Heart left ventricle (tissue), 16 donors: ENCODE data around the gene ANXA4. TPM values are rescaled to one million over a fixed set of nuclear protein-coding genes. Genes with fewer than 3 reads are reported as not detected.
"Not testable (repeated sequence)": the region's sequence is repeated elsewhere in the genome, so short reads cannot be mapped to it uniquely, and the experiment has no call there.

Experiments
- ATAC-seq, 4 donors: fragments of 200-7000 bp; cut with Tn5 transposase; one replicate each; pipeline ENCODE4 v1.9.1; 2020 to 2022; ENCODE audit warnings: moderate library complexity in 4 of 4, mild to moderate bottlenecking in 3 of 4, moderate number of reproducible peaks in 1 of 4
- DNase-seq, 5 donors: peaks; one replicate each; pipeline ENCODE4 v3.0.0-alpha.2; 2020
- H3K27ac ChIP-seq, 12 donors: fragments of 200-600 bp; sonication (generic) in 4 of 12; one replicate each; pipeline versions ENCODE4 v1.5.0 to v1.8.0; 2016 to 2022; ENCODE audit warnings: mild to moderate bottlenecking in 2 of 12
- H3K27me3 ChIP-seq, 9 donors: fragments of 200-600 bp; sonication (generic) in 2 of 9; one replicate each; pipeline versions ENCODE4 v1.5.1 to v1.8.0; 2016 to 2022; ENCODE audit warnings: mild to moderate bottlenecking in 3 of 9
- H3K36me3 ChIP-seq, 9 donors: fragments of 200-600 bp; sonication (generic) in 2 of 9; one replicate each; pipeline versions ENCODE4 v1.5.0 to v1.8.0; 2018 to 2022; ENCODE audit warnings: mild to moderate bottlenecking in 2 of 9
- H3K4me1 ChIP-seq, 12 donors: fragments of 200-600 bp; sonication (generic) in 4 of 12; one replicate each; pipeline versions ENCODE4 v1.5.0 to v1.8.0; 2016 to 2022; ENCODE audit warnings: mild to moderate bottlenecking in 3 of 12
- H3K4me3 ChIP-seq, 12 donors: fragments of 200-600 bp; sonication (generic) in 4 of 12; one replicate each; pipeline versions ENCODE4 v1.5.0 to v1.8.0; 2017 to 2022; ENCODE audit warnings: mild to moderate bottlenecking in 9 of 12, moderate library complexity in 4 of 12
- H3K9me3 ChIP-seq, 12 donors: fragments of 200-600 bp; sonication (generic) in 4 of 12; one replicate each; pipeline versions ENCODE4 v1.5.0 to v1.8.0; 2016 to 2022; ENCODE audit warnings: mild to moderate bottlenecking in 1 of 12
- CTCF ChIP-seq, 12 donors: fragments of 200-600 bp; sonication (generic) in 4 of 12; IDR thresholded peaks; one replicate each; pipeline versions ENCODE4 v1.5.0 to v1.8.0; 2018 to 2022; ENCODE audit warnings: antibody characterized with exemption in 12 of 12, mild to moderate bottlenecking in 5 of 12
- POLR2A ChIP-seq, 2 donors: fragments of 450-650 bp; IDR thresholded peaks; one replicate each; pipeline ENCODE4 v1.6.1; 2017; ENCODE audit warnings: antibody characterized with exemption in 2 of 2, mild to moderate bottlenecking in 2 of 2, moderate library complexity in 2 of 2
- WGBS, 4 donors: extraction: QIAGEN DNeasy Blood & Tissue Kit in 2 of 4; methylation state at CpG; one replicate each; pipeline versions ENCODE4 v1.1.5 to v1.1.7; 2013 to 2018; 5-methylcytosine and 5-hydroxymethylcytosine counted together
- intact Hi-C, 10 donors: fragments of 100-400 bp; cut with DNase I; formaldehyde crosslinking; loops; one replicate each; pipeline versions ENCODE4 v1.11.1 to v1.14.2; 2022
- polyA plus RNA-seq, 2 donors: library from polyadenylated mRNA; stranded (reverse); fragments of 200-250 nt; gene quantifications; one replicate each; pipeline ENCODE4 v1.2.3, GENCODE V29; 2013
- total RNA-seq, 9 donors: library from RNA; depleted of rRNA in 2 of 9; stranded (reverse); fragments of >200 nt in 2 of 9; fragmentation: NEBNext Ultra II Directional in 3 of 9; extraction: Animal tissue kit (Norgen Biotek cat#: 25700) in 3 of 9; gene quantifications; one replicate each; pipeline versions ENCODE4 v1.1.0 to v1.2.4, GENCODE V29; 2016 to 2023
- donor health status: ischemic (EF 13 %, LVEDD 7.1; RV severe dilation, severe dysfunction).
- donor health status: healthy with polysubstance abuse.
- donor health status: DM: no; HTN: yes; CAD: no.
- donor health status: DM: no; HTN: no; CAD: no.
- donor health status: ischemic (EF 25% LVEDD 6.9; RV normal size, moderate dysfunction).
- donor health status: ischemic (EF 25% LVEDD 5.7; RV mildly dilated, moderate dysfunction).
- donor health status: healthy.
- donor health status: DM: yes; HTN: yes; CAD: no.
- donor health status: ischemic (EF 35%, LVEDD 5.7; RV mildly dilated, moderate dysfunction).
- donor health status: nonischemic (EF 11% LVEDD 7.7; RV severe dilation, severe dysfunction).
- donor health status: DM: yes; HTN: yes; CAD: no.
- donor health status: PGD.
- donor health status: ischemic (EF 29% LVEDD 5.4; RV normal size, mild dysfunction).
- donor health status: nonischemic (EF 23%, LVEDD 6.1; RV moderate dilation, normal function).

ANXA4 gene
- total and polyA plus RNA-seq, 11 donors: 7.3 to 73.5 (median 18.8) TPM

- TF ChIP-seq CTCF (IDR thresholded peaks at IDR 0.05): no peak
- intact Hi-C loops: no loop called here
- Histone ChIP-seq H3K4me1 (peaks cover 0 to 66% (median 12%) of the 10 kb centered on the region in 12 donors), H3K27me3 (no peaks in the 10 kb centered on the region), H3K36me3 (no peaks in the 10 kb centered on the region), H3K27ac (no peak overlapping the region), H3K9me3 (peaks cover 0 to 9% (median 0%) of the 10 kb centered on the region in 12 donors), H3K4me3 (no peak overlapping the region)
- DNase-seq (no peak), ATAC-seq (peak in 2 of 4 donors; percentile 27 to 47)
These were observed 31.3 kb downstream of the ANXA4 start for GRCh38 chr2:69773206-69773605.

- DNase-seq, H3K9me3 ChIP-seq, H3K27me3 ChIP-seq, intact Hi-C loops, ATAC-seq, H3K36me3 ChIP-seq, H3K4me3 ChIP-seq: not testable (repeated sequence)
- H3K4me1 ChIP-seq: peaks cover 0 to 68% (median 11%) of the 10 kb centered on the region in 12 donors
- peak overlapping the region in 1 of 12 donors; percentile 20 for H3K27ac ChIP-seq
- WGBS, 4 donors: 93 to 96% (median 95%) methylated on average over 13 of the region's 13 CpGs
These were observed 32.5 kb downstream of the ANXA4 start for GRCh38 chr2:69774258-69774983.

GRCh38 chr2:69774984-69775982 lies 33.3 kb downstream of the ANXA4 start:
- Histone ChIP-seq H3K4me3 (peak overlapping the region in 1 of 12 donors; percentile 5), H3K36me3 (no peaks in the 10 kb centered on the region), H3K27me3 (no peaks in the 10 kb centered on the region), H3K9me3 (peaks cover 0 to 9% (median 0%) of the 10 kb centered on the region in 12 donors), H3K27ac (peak overlapping the region in 1 of 12 donors; percentile 20), H3K4me1 (peaks cover 0 to 60% (median 3%) of the 10 kb centered on the region in 12 donors)
- intact Hi-C loops: no loop called here
- DNase-seq: no peak
- TF ChIP-seq CTCF (IDR thresholded peaks at IDR 0.05): no peak
- TF ChIP-seq POLR2A (IDR thresholded peaks at IDR 0.05): no peak
- WGBS, 4 donors: 67 to 79% (median 75%) methylated on average over 7 of the region's 7 CpGs
- ATAC-seq: no peak

- Histone ChIP-seq H3K4me3 (no peak overlapping the region), H3K36me3 (no peaks in the 10 kb centered on the region), H3K4me1 (peaks cover 0 to 43% (median 0%) of the 10 kb centered on the region in 12 donors), H3K27ac (no peak overlapping the region), H3K9me3 (peaks cover 0 to 9% (median 0%) of the 10 kb centered on the region in 12 donors), H3K27me3 (no peaks in the 10 kb centered on the region)
- ATAC-seq: no peak
- no peak for DNase-seq
- intact Hi-C loops: no loop called here
- no peak for TF ChIP-seq POLR2A (IDR thresholded peaks at IDR 0.05)
- no peak for TF ChIP-seq CTCF (IDR thresholded peaks at IDR 0.05)
- WGBS, 4 donors: 89 to 91% (median 90%) methylated on average over 9 of the region's 9 CpGs
These were observed 35.2 kb downstream of the ANXA4 start for GRCh38 chr2:69776886-69777785.
